Choroid plexus epithelial cell (primary cell): ENCODE measurements around the gene ACACB.

ENCODE experiments used
- DNase-seq: peaks from one replicate; pipeline ENCODE4 v3.0.0-alpha.2; 2010; ENCODE audit warnings: low read depth
- H3K4me3 ChIP-seq: 2 replicates; pipeline ENCODE4 v1.5.1; 2011; ENCODE audit warnings: low read depth, mild to moderate bottlenecking, control low read depth, low read length, moderate library complexity
- TF ChIP-seq, protein P1 (sequence below): conservative IDR thresholded peaks from 2 replicates; pipeline ENCODE4 v1.5.1; 2011; ENCODE audit warnings: low read depth, mild to moderate bottlenecking, control low read depth, inconsistent platforms, low read length, moderate library complexity

The ACACB gene

DNA sequence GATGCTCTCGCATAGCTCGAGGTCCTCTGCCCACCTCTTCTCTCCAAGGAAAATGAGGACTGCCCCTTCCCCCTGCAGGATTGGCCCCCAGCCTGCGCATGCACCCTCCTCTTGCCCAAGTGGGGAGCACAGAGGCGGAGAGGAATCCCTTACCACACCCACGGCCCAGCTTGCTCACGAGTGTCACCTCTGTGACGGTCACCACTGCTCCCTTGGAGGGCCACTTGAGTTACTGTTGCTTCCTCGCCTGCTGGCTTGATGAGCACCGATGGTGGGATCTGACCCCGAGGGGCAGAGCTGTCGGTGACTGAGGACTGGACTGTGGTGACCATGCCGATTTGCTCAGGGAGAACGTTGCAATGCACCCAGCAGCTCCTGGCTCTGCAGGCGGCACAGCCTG lies 151.0 kb downstream of the ACACB start:
- no peak for DNase-seq
- TF ChIP-seq, protein P1, sequence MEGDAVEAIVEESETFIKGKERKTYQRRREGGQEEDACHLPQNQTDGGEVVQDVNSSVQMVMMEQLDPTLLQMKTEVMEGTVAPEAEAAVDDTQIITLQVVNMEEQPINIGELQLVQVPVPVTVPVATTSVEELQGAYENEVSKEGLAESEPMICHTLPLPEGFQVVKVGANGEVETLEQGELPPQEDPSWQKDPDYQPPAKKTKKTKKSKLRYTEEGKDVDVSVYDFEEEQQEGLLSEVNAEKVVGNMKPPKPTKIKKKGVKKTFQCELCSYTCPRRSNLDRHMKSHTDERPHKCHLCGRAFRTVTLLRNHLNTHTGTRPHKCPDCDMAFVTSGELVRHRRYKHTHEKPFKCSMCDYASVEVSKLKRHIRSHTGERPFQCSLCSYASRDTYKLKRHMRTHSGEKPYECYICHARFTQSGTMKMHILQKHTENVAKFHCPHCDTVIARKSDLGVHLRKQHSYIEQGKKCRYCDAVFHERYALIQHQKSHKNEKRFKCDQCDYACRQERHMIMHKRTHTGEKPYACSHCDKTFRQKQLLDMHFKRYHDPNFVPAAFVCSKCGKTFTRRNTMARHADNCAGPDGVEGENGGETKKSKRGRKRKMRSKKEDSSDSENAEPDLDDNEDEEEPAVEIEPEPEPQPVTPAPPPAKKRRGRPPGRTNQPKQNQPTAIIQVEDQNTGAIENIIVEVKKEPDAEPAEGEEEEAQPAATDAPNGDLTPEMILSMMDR: no peak
- H3K4me3 ChIP-seq: no peak overlapping the region

DNA sequence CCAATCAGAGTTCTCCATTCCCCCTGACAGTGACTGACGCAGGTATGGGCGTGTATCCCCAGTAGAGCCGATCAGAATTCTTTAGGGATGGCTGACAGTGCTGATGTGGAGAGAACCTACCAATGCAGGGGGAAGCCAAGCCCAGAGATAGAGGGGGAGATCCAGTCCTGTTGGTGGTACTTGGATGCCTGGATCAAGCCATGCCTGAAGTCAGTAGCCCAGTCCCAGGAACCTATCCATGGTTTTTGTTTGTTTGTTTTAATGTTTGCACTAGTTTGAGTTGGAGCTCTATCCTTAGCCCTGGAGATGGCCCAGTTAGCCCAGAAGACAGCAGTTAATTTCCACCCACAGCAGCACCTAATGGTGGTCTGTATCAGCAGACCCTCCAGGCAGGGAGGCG lies 152.5 kb downstream of the ACACB start:
- no peak overlapping the region for H3K4me3 ChIP-seq
- DNase-seq: no peak
- TF ChIP-seq, protein P1: no peak

GRCh38 chr12:109269428-109269827 lies 153.0 kb downstream of the ACACB start:
- TF ChIP-seq, protein P1: no peak
- no peak overlapping the region for H3K4me3 ChIP-seq
- DNase-seq: no peak

- TF ChIP-seq, protein P1: no peak
- DNase-seq: no peak
- H3K4me3 ChIP-seq: no peak overlapping the region
Measured at GRCh38 chr12:109270494-109270893, 154.1 kb downstream of the ACACB start.

- H3K4me3 ChIP-seq: no peak overlapping the region
- TF ChIP-seq, protein P1: no peak
- DNase-seq: no peak
Measured at GRCh38 chr12:109271418-109271817, 155.0 kb downstream of the ACACB start.

GRCh38 chr12:109273354-109273753 lies 157.0 kb downstream of the ACACB start:
- TF ChIP-seq, protein P1: no peak
- no peak for DNase-seq
- no peak overlapping the region for H3K4me3 ChIP-seq

GRCh38 chr12:109274381-109274780 lies 158.0 kb downstream of the ACACB start:
- TF ChIP-seq, protein P1: no peak
- DNase-seq: no peak
- H3K4me3 ChIP-seq: no peak overlapping the region
